Loucy (cell line): ENCODE measurements around the gene TBKBP1.

Experiments
- H2AFZ ChIP-seq: fragments of 200-600 bp; sonication (generic); 2 replicates; pipeline ENCODE4 v1.6.0; 2016; ENCODE audit warnings: antibody characterized with exemption, mild to moderate bottlenecking, low read length, moderate library complexity
- H3F3A ChIP-seq: fragments of 200-600 bp; 2 replicates; pipeline ENCODE4 v1.6.0; 2016; ENCODE audit warnings: antibody characterized with exemption, low read depth, mild to moderate bottlenecking
- H3K27me3 ChIP-seq: fragments of 200-600 bp; sonication (generic); 2 replicates; pipeline ENCODE4 v1.6.1; 2014; ENCODE audit warnings: low read length, mild to moderate bottlenecking; ENCODE audit not compliant: insufficient read depth, poor library complexity, severe bottlenecking
- H3K36me3 ChIP-seq: fragments of 200-600 bp; sonication (generic); 2 replicates; pipeline ENCODE4 v1.6.1; 2016; ENCODE audit warnings: low read length; ENCODE audit not compliant: insufficient read depth
- H3K4me1 ChIP-seq: fragments of 200-600 bp; sonication (generic); 2 replicates; pipeline ENCODE4 v1.5.1; 2014; ENCODE audit warnings: low read length, mild to moderate bottlenecking; ENCODE audit not compliant: insufficient read depth, poor library complexity, severe bottlenecking
- H3K4me2 ChIP-seq: fragments of 200-600 bp; sonication (generic); 2 replicates; pipeline ENCODE4 v1.6.0; 2014; ENCODE audit warnings: antibody characterized with exemption, low read length, low read depth, mild to moderate bottlenecking; ENCODE audit not compliant: poor library complexity, severe bottlenecking
- H3K4me3 ChIP-seq: fragments of 200-600 bp; sonication (generic); 2 replicates; pipeline ENCODE4 v1.5.1; 2014; ENCODE audit warnings: low read length, mild to moderate bottlenecking, mixed read lengths; ENCODE audit not compliant: poor library complexity, severe bottlenecking
- H3K79me2 ChIP-seq: fragments of 200-600 bp; sonication (generic); 2 replicates; pipeline ENCODE4 v1.6.1; 2014; ENCODE audit warnings: low read length; ENCODE audit not compliant: insufficient read depth
- H3K9ac ChIP-seq: fragments of 200-600 bp; sonication (generic); 2 replicates; pipeline ENCODE4 v1.6.0; 2014; ENCODE audit warnings: mild to moderate bottlenecking, low read depth, low read length, moderate library complexity; ENCODE audit not compliant: poor library complexity, severe bottlenecking
- H3K9me2 ChIP-seq: fragments of 200-600 bp; sonication (generic); replicated peaks from 2 replicates; pipeline ENCODE4 v1.6.1; 2016; ENCODE audit warnings: low read depth, low read length, mixed read lengths
- H3K9me3 ChIP-seq: fragments of 200-600 bp; sonication (generic); 2 replicates; pipeline ENCODE4 v1.6.1; 2014; ENCODE audit warnings: mild to moderate bottlenecking, antibody characterized with exemption, low read length, low read depth; ENCODE audit not compliant: insufficient read depth
- H4K20me1 ChIP-seq: fragments of 200-600 bp; sonication (generic); 2 replicates; pipeline ENCODE4 v1.6.0; 2014; ENCODE audit warnings: antibody characterized with exemption, low read length, mild to moderate bottlenecking; ENCODE audit not compliant: insufficient read depth, poor library complexity, severe bottlenecking
- EZH2phosphoT487 ChIP-seq: fragments of 200-600 bp; IDR thresholded peaks from 2 replicates; pipeline ENCODE4 v1.6.1; 2018; ENCODE audit warnings: antibody characterized with exemption, mild to moderate bottlenecking, moderate library complexity, borderline replicate concordance
- TF ChIP-seq, protein P1 (sequence below): fragments of 200-600 bp; sonication (generic); conservative IDR thresholded peaks from 2 replicates; pipeline ENCODE4 v1.5.1; 2014; ENCODE audit warnings: mild to moderate bottlenecking, antibody characterized with exemption, low read length

The TBKBP1 gene

DNA sequence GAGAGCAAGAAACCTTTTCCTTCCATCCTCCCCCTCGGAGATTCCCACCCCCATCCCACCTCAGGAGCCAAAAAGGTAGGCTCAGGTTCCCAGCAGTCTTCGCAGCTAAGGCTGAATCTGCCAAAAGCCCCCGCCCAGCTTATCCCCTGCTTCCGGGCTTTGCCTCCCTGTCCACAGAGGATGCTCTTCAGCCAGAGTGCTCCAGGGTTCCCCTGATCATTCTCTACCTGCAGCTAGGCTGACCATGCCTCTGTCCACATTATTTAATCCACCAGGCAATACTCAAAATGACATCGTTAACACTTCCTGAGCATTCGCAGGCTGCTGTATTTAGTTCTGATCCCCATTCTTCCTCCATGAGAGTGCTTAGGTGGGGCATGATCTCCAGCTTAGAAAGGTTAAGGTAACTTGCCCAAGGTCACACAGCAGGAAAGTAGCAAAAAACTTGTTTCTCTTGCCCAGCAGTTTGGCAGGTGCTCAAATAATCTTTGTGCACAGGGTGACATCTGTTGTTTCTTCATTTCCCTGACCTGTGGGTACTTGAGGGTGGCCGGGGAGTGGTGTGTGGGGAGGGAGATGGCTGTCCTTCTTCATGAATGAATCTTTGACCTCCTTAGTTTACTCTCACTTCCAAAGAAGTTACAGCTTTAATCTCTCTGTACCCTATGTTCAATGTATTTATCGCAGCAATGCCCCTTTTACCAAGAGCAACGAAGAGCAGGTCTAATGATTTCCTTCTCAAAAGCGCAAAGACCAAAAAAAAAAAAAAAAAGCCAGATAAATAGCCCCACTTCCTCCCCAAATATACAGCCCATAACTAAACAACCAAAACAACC is 848 bp upstream of the TBKBP1 start:
- Histone ChIP-seq H3K27me3 (no peaks in the 10 kb centered on the region), H3K9me3 (no peaks in the 10 kb centered on the region), H3F3A (no peaks in the 10 kb centered on the region; the same call in 1 of the 2 replicates), H3K79me2 (no peaks in the 10 kb centered on the region), H3K4me1 (peaks cover 18% of the 10 kb centered on the region), H2AFZ (peak overlapping the region; percentile 7), H4K20me1 (no peaks in the 10 kb centered on the region), H3K9ac (peak overlapping the region; percentile 62), H3K36me3 (no peaks in the 10 kb centered on the region), H3K4me2 (peak overlapping the region; percentile 81), H3K4me3 (peak overlapping the region; percentile 71), H3K9me2 (no peaks in the 10 kb centered on the region)
- TF ChIP-seq, protein P1, sequence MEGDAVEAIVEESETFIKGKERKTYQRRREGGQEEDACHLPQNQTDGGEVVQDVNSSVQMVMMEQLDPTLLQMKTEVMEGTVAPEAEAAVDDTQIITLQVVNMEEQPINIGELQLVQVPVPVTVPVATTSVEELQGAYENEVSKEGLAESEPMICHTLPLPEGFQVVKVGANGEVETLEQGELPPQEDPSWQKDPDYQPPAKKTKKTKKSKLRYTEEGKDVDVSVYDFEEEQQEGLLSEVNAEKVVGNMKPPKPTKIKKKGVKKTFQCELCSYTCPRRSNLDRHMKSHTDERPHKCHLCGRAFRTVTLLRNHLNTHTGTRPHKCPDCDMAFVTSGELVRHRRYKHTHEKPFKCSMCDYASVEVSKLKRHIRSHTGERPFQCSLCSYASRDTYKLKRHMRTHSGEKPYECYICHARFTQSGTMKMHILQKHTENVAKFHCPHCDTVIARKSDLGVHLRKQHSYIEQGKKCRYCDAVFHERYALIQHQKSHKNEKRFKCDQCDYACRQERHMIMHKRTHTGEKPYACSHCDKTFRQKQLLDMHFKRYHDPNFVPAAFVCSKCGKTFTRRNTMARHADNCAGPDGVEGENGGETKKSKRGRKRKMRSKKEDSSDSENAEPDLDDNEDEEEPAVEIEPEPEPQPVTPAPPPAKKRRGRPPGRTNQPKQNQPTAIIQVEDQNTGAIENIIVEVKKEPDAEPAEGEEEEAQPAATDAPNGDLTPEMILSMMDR = no peak
- no peak for TF ChIP-seq EZH2phosphoT487

DNA sequence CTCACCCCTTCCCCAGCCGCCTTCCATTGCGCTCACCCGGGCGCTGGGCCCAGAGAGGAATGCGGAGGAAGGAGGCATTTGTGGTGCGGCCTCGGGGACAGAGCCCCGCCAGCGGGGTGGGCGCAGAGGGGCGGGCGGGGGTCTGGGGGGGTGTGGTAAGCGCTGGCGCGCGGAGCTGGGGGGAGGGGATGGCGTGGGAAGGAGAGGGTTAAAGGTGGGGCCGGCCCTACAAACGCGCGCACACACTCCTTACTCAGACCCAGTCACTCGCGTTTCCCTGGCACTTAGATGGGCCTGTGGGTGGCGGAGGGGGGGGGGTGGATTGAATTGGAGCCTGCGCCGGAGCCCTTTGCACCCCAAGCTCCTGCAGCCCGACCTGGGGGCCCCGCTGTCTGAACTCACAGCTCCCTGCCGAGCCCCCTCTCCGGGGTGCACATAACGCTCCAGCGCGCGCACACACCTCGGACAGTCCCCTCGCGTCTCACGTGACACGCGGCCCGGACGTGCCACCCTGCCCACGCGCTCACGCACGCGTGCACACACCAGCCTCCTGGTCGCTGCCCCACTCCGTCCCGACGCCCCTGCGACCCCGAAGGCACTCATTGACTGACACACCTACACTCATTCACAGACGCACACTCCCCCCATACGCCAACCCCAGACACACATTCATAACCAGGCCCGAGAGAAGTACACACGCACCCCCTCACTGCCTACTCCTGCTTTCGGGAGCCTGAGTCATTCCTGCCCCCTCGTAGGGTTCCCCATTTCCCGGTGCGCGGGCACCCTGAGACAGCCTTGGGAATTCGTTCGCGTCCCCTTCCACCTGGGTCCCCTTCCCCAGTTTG is 844 bp downstream of the TBKBP1 start:
- Histone ChIP-seq H3F3A (no peaks in the 10 kb centered on the region; the same call in 1 of the 2 replicates), H3K27me3 (no peaks in the 10 kb centered on the region), H3K9ac (peak overlapping the region; percentile 55), H2AFZ (peak overlapping the region; percentile 72; the same call in 1 of the 2 replicates), H3K9me2 (no peaks in the 10 kb centered on the region), H3K9me3 (no peaks in the 10 kb centered on the region), H3K79me2 (no peaks in the 10 kb centered on the region), H4K20me1 (no peaks in the 10 kb centered on the region), H3K4me2 (peak overlapping the region; percentile 55), H3K4me3 (peak overlapping the region; percentile 71), H3K4me1 (peaks cover 18% of the 10 kb centered on the region), H3K36me3 (no peaks in the 10 kb centered on the region)
- TF ChIP-seq EZH2phosphoT487 = no peak
- TF ChIP-seq, protein P1 = no peak

GRCh38 chr17:47695429-47696376 is 1.7 kb downstream of the TBKBP1 start:
- Histone ChIP-seq H3K9ac (no peak overlapping the region), H3K4me2 (peak overlapping the region; percentile 55), H3K4me3 (no peak overlapping the region), H3K27me3 (no peaks in the 10 kb centered on the region), H2AFZ (no peak overlapping the region), H3K79me2 (no peaks in the 10 kb centered on the region), H3K9me2 (no peaks in the 10 kb centered on the region), H3K36me3 (no peaks in the 10 kb centered on the region), H3K9me3 (no peaks in the 10 kb centered on the region), H3K4me1 (peaks cover 18% of the 10 kb centered on the region), H4K20me1 (no peaks in the 10 kb centered on the region), H3F3A (no peaks in the 10 kb centered on the region; the same call in 1 of the 2 replicates)
- TF ChIP-seq, protein P1 = no peak
- no peak for TF ChIP-seq EZH2phosphoT487
